HCT116 (cell line): ENCODE measurements around the gene KIRREL1. TPM values are rescaled to one million over a fixed set of nuclear protein-coding genes. Genes with fewer than 3 reads are reported as not detected.

Experiments
- ATAC-seq: fragments of 200-7000 bp; cut with Tn5 transposase; 2 replicates; pipeline ENCODE4 v1.9.1; 2020; ENCODE audit warnings: mild to moderate bottlenecking, moderate library complexity
- BruUV-seq: library from RNA; stranded (reverse); fragments of 400-500 nt; replicated peaks from 2 replicates; lab custom pipeline; 2021; lab: Mats Ljungman, UMichigan
- CTCF ChIA-PET: fragments of 300-600 bp; sonication (Branson Sonifier 250); formaldehyde crosslinking; loops from one replicate; lab custom pipeline; 2021; ENCODE audit warnings: antibody characterized with exemption; lab: Charles Lee
- POLR2A ChIA-PET: fragments of 300-600, 350-600 bp; sonication (Branson Sonifier 250); formaldehyde crosslinking; loops from one replicate; lab custom pipeline; 2021; ENCODE audit warnings: antibody characterized with exemption; lab: Charles Lee
- RAD21 ChIA-PET, 2 experiments: fragments of 300-600 bp; sonication (Branson Sonifier 250); formaldehyde crosslinking; loops; one replicate each; lab custom pipeline; 2023; ENCODE audit warnings: low total read pairs in 2 of 2; ENCODE audit not compliant: uncharacterized antibody in 2 of 2, unreplicated experiment in 2 of 2, low non-redundant PET in 1 of 2; lab: Charles Lee
- DNase-seq: peaks from one replicate; pipeline ENCODE4 v3.0.0-alpha.2; 2010; ENCODE audit warnings: low read depth, low spot score
- H2AFZ ChIP-seq: fragments of 200-600 bp; shearing (Covaris generic), sonication (generic); 2 replicates; pipeline ENCODE4 v1.6.1; 2017; ENCODE audit warnings: low read depth, mixed run types, mixed read lengths, antibody characterized with exemption, low read length; ENCODE audit not compliant: poor library complexity, severe bottlenecking
- H3K27ac ChIP-seq: 2 replicates; pipeline ENCODE4 v1.5.1; 2012; ENCODE audit warnings: low read depth, low read length
- H3K27me3 ChIP-seq: fragments of 200-600 bp; sonication (generic); 2 replicates; pipeline ENCODE4 v1.6.1; 2016; ENCODE audit warnings: mixed run types, low read length, mixed read lengths; ENCODE audit not compliant: insufficient read depth
- H3K36me3 ChIP-seq, 2 experiments: fragments of 200-500 bp in 1 of 2; fragments of 200-600 bp in 1 of 2; sonication (Bioruptor generic) in 1 of 2; sonication (generic) in 1 of 2; 2 replicates each; pipeline versions ENCODE4 v1.5.1 to v1.6.1; 2014 to 2016; ENCODE audit warnings: low read length in 2 of 2, inconsistent platforms in 1 of 2, mixed read lengths in 1 of 2, mixed run types in 1 of 2; ENCODE audit not compliant: insufficient read depth in 2 of 2, control insufficient read depth in 1 of 2
- H3K4me1 ChIP-seq, 2 experiments: fragments of 200-600 bp in 1 of 2; sonication (generic) in 1 of 2; 2 replicates each; pipeline versions ENCODE4 v1.5.1 to v1.6.1; 2012 to 2017; ENCODE audit warnings: low read length in 2 of 2, inconsistent platforms in 1 of 2, mild to moderate bottlenecking in 1 of 2, mixed read lengths in 1 of 2, mixed run types in 1 of 2, moderate library complexity in 1 of 2; ENCODE audit not compliant: insufficient read depth in 2 of 2, control insufficient read depth in 1 of 2
- H3K4me2 ChIP-seq: fragments of 200-600 bp; sonication (generic); 2 replicates; pipeline ENCODE4 v1.6.1; 2017; ENCODE audit warnings: mixed run types, low read length, mixed read lengths
- H3K4me3 ChIP-seq, 2 experiments: fragments of 200-600 bp in 1 of 2; sonication (generic) in 1 of 2; replicated peaks in 1 of 2; 2 replicates each; pipeline ENCODE4 v1.5.1; 2011 to 2016; ENCODE audit warnings: low read length in 2 of 2, control low read depth in 1 of 2, low read depth in 1 of 2, mild to moderate bottlenecking in 1 of 2, mixed read lengths in 1 of 2, mixed run types in 1 of 2
- H3K79me2 ChIP-seq: fragments of 200-600 bp; sonication (generic); 2 replicates; pipeline ENCODE4 v1.6.1; 2017; ENCODE audit warnings: mild to moderate bottlenecking, mixed run types, low read length, moderate library complexity, mixed read lengths; ENCODE audit not compliant: insufficient read depth
- H3K9ac ChIP-seq: fragments of 200-600 bp; sonication (generic); 2 replicates; pipeline ENCODE4 v1.6.1; 2016; ENCODE audit warnings: low read length, mixed read lengths
- H3K9me2 ChIP-seq: fragments of 200-600 bp; sonication (generic), shearing (Covaris generic); 2 replicates; pipeline ENCODE4 v1.6.1; 2017; ENCODE audit warnings: mixed run types, mild to moderate bottlenecking, moderate library complexity; ENCODE audit not compliant: insufficient read depth
- H3K9me3 ChIP-seq, 2 experiments: fragments of 200-500 bp in 1 of 2; fragments of 200-600 bp in 1 of 2; sonication (Bioruptor generic) in 1 of 2; sonication (generic) in 1 of 2; 2 replicates each; pipeline ENCODE4 v1.6.1; 2014 to 2017; ENCODE audit warnings: low read length in 2 of 2, mixed read lengths in 2 of 2, inconsistent platforms in 1 of 2, low read depth in 1 of 2, mild to moderate bottlenecking in 1 of 2, mixed run types in 1 of 2, moderate library complexity in 1 of 2; ENCODE audit not compliant: control insufficient read depth in 1 of 2, insufficient read depth in 1 of 2
- H4K20me1 ChIP-seq: fragments of 200-600 bp; sonication (generic), shearing (Covaris generic); 2 replicates; pipeline ENCODE4 v1.6.1; 2017; ENCODE audit warnings: mixed run types, mild to moderate bottlenecking, moderate library complexity; ENCODE audit not compliant: insufficient read depth
- CEBPB ChIP-seq: IDR thresholded peaks from 2 replicates; pipeline ENCODE4 v1.6.1; 2012; ENCODE audit warnings: low read depth
- EGR1 ChIP-seq: IDR thresholded peaks from 2 replicates; pipeline ENCODE4 v1.6.1; 2012; ENCODE audit warnings: low read depth
- ELF1 ChIP-seq: IDR thresholded peaks from 2 replicates; pipeline ENCODE4 v1.6.1; 2012; ENCODE audit warnings: low read depth, borderline replicate concordance
- EZH2 ChIP-seq: fragments of 200-600 bp; sonication (generic); IDR thresholded peaks from 2 replicates; pipeline ENCODE4 v1.6.1; 2017; ENCODE audit warnings: antibody characterized with exemption, mixed run types
- EZH2phosphoT487 ChIP-seq: fragments of 200-600 bp; IDR thresholded peaks from 2 replicates; pipeline ENCODE4 v1.6.1; 2018; ENCODE audit warnings: antibody characterized with exemption, borderline replicate concordance
- FOSL1 ChIP-seq: IDR thresholded peaks from 2 replicates; pipeline ENCODE4 v1.6.1; 2012; ENCODE audit warnings: low read depth
- RAD21 ChIP-seq: IDR thresholded peaks from 2 replicates; pipeline ENCODE4 v1.6.1; 2012; ENCODE audit warnings: low read depth, mild to moderate bottlenecking
- SIN3A ChIP-seq: IDR thresholded peaks from 2 replicates; pipeline ENCODE4 v1.6.1; 2012; ENCODE audit warnings: low read depth
- SP1 ChIP-seq: IDR thresholded peaks from 2 replicates; pipeline ENCODE4 v1.6.1; 2012; ENCODE audit warnings: low read depth
- SRF ChIP-seq: IDR thresholded peaks from 2 replicates; pipeline ENCODE4 v1.6.1; 2012; ENCODE audit warnings: low read depth
- TCF7L2 ChIP-seq: IDR thresholded peaks from 2 replicates; pipeline ENCODE4 v1.7.0; 2011; ENCODE audit warnings: borderline replicate concordance, inconsistent platforms; ENCODE audit not compliant: insufficient read depth, insufficient read length; ENCODE audit errors: extremely low read depth
- YY1 ChIP-seq: IDR thresholded peaks from 2 replicates; pipeline ENCODE4 v1.6.1; 2011; ENCODE audit warnings: low read length, low read depth, moderate library complexity, mild to moderate bottlenecking; ENCODE audit not compliant: insufficient replicate concordance; ENCODE audit errors: extremely low read depth
- ZNF274 ChIP-seq: fragments of 200-500 bp; sonication (Bioruptor generic); IDR thresholded peaks from 2 replicates; pipeline ENCODE4 v1.6.1; 2014; ENCODE audit warnings: mild to moderate bottlenecking, low read depth, low read length, inconsistent platforms
- intact Hi-C: fragments of 100-400 bp; cut with micrococcal nuclease; formaldehyde crosslinking; loops from 2 replicates; pipeline ENCODE4 v1.10.0; 2022
- total RNA-seq: library from RNA; stranded (reverse); gene quantifications from one replicate; pipeline ENCODE4 v1.2.1, GENCODE V29; 2021; ENCODE audit not compliant: unreplicated experiment
- TF ChIP-seq, protein P1 (sequence below): IDR thresholded peaks from 2 replicates; pipeline ENCODE4 v1.6.1; 2012
- TF ChIP-seq, protein P2 (sequence below): IDR thresholded peaks from 2 replicates; pipeline ENCODE4 v1.6.1; 2012
- TF ChIP-seq, protein P3 (sequence below): IDR thresholded peaks from 2 replicates; pipeline ENCODE4 v1.6.1; 2012; ENCODE audit warnings: low read depth
- TF ChIP-seq, protein P4 (sequence below): IDR thresholded peaks from 2 replicates; pipeline ENCODE4 v1.6.1; 2011; ENCODE audit warnings: mild to moderate bottlenecking, low read length, moderate library complexity; ENCODE audit not compliant: insufficient replicate concordance; ENCODE audit errors: extremely low read depth
- TF ChIP-seq, protein P5 (sequence below), 3 experiments: fragments of 200-600 bp in 1 of 3; sonication (generic) in 1 of 3; IDR thresholded peaks in 2 of 3; conservative IDR thresholded peaks in 1 of 3; 2 replicates each; pipeline ENCODE4 v1.5.1; 2012 to 2017; ENCODE audit warnings: low read depth in 2 of 3, low read length in 2 of 3, antibody characterized with exemption in 1 of 3, borderline replicate concordance in 1 of 3, control low read depth in 1 of 3, mild to moderate bottlenecking in 1 of 3, mixed read lengths in 1 of 3, mixed run types in 1 of 3, moderate library complexity in 1 of 3; ENCODE audit not compliant: insufficient read depth in 1 of 3

Gene KIRREL1
- total RNA-seq, 1 experiment from 2014 or later = 20.0 TPM

DNA sequence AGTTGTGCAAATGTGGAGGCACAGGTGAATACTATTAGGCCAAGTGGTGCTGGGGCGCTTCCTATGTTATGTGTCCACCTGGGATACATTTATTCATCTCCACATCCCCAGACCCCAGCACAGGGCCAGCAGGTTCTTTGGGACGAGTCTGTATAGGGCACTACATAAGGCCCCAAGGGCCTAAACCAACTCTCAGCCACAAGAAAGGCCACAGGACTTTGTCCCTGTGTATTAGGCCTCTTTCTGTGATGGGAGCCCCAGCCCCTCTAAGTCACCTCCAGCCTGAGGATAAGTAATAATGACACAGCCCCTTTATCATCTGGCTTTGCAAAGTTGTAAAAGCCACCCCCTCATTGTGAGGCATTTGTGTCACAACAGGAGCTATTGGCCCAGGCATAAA lies 108.0 kb downstream of the KIRREL1 start:
- Histone ChIP-seq H3K9me2 (no peaks in the 10 kb centered on the region), H3K27me3 (no peaks in the 10 kb centered on the region), H3K27ac (peak overlapping the region; percentile 40; the same call in 1 of the 2 replicates), H3K79me2 (no peaks in the 10 kb centered on the region), H3K9me3 (no peaks in the 10 kb centered on the region), H3K4me1 (peaks cover 13 to 31% of the 10 kb centered on the region in 2 experiments), H3K4me2 (peak overlapping the region; percentile 57), H3K36me3 (no peaks in the 10 kb centered on the region), H3K4me3 (peak overlapping the region in 1 of 2 experiments; percentile 12; a peak in 3 of 4 replicates), H4K20me1 (no peaks in the 10 kb centered on the region), H3K9ac (no peak overlapping the region), H2AFZ (no peak overlapping the region)
- DNase-seq (no peak), ATAC-seq (peak; percentile 40)
- no TSS peak for BruUV-seq
- ChIA-PET POLR2A (no interaction called here), RAD21 (no interaction called here), CTCF (interaction anchor here (1.1 to 1.5 kb wide), 4 partner anchors 9 to 24 kb away, joined by 4 to 5 read pairs (median 4); no protein-coding TSS in a partner anchor)
- intact Hi-C loops = no loop called here
- TF ChIP-seq, protein P1, sequence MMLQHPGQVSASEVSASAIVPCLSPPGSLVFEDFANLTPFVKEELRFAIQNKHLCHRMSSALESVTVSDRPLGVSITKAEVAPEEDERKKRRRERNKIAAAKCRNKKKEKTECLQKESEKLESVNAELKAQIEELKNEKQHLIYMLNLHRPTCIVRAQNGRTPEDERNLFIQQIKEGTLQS = no peak
- TF ChIP-seq, protein P2, sequence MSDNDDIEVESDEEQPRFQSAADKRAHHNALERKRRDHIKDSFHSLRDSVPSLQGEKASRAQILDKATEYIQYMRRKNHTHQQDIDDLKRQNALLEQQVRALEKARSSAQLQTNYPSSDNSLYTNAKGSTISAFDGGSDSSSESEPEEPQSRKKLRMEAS = no peak
- TF ChIP-seq TCF7L2 = no peak
- no peak for TF ChIP-seq YY1
- TF ChIP-seq CEBPB = no peak
- no peak for TF ChIP-seq FOSL1
- TF ChIP-seq ZNF274 = no peak
- TF ChIP-seq EGR1 = no peak
- TF ChIP-seq EZH2 = no peak
- TF ChIP-seq RAD21 = no peak
- TF ChIP-seq SIN3A = no peak
- TF ChIP-seq EZH2phosphoT487 = no peak
- no peak for TF ChIP-seq ELF1
- TF ChIP-seq, protein P3, sequence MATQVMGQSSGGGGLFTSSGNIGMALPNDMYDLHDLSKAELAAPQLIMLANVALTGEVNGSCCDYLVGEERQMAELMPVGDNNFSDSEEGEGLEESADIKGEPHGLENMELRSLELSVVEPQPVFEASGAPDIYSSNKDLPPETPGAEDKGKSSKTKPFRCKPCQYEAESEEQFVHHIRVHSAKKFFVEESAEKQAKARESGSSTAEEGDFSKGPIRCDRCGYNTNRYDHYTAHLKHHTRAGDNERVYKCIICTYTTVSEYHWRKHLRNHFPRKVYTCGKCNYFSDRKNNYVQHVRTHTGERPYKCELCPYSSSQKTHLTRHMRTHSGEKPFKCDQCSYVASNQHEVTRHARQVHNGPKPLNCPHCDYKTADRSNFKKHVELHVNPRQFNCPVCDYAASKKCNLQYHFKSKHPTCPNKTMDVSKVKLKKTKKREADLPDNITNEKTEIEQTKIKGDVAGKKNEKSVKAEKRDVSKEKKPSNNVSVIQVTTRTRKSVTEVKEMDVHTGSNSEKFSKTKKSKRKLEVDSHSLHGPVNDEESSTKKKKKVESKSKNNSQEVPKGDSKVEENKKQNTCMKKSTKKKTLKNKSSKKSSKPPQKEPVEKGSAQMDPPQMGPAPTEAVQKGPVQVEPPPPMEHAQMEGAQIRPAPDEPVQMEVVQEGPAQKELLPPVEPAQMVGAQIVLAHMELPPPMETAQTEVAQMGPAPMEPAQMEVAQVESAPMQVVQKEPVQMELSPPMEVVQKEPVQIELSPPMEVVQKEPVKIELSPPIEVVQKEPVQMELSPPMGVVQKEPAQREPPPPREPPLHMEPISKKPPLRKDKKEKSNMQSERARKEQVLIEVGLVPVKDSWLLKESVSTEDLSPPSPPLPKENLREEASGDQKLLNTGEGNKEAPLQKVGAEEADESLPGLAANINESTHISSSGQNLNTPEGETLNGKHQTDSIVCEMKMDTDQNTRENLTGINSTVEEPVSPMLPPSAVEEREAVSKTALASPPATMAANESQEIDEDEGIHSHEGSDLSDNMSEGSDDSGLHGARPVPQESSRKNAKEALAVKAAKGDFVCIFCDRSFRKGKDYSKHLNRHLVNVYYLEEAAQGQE = no peak
- no peak for TF ChIP-seq SRF
- TF ChIP-seq, protein P4, sequence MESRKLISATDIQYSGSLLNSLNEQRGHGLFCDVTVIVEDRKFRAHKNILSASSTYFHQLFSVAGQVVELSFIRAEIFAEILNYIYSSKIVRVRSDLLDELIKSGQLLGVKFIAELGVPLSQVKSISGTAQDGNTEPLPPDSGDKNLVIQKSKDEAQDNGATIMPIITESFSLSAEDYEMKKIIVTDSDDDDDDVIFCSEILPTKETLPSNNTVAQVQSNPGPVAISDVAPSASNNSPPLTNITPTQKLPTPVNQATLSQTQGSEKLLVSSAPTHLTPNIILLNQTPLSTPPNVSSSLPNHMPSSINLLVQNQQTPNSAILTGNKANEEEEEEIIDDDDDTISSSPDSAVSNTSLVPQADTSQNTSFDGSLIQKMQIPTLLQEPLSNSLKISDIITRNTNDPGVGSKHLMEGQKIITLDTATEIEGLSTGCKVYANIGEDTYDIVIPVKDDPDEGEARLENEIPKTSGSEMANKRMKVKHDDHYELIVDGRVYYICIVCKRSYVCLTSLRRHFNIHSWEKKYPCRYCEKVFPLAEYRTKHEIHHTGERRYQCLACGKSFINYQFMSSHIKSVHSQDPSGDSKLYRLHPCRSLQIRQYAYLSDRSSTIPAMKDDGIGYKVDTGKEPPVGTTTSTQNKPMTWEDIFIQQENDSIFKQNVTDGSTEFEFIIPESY = no peak
- TF ChIP-seq, protein P5, sequence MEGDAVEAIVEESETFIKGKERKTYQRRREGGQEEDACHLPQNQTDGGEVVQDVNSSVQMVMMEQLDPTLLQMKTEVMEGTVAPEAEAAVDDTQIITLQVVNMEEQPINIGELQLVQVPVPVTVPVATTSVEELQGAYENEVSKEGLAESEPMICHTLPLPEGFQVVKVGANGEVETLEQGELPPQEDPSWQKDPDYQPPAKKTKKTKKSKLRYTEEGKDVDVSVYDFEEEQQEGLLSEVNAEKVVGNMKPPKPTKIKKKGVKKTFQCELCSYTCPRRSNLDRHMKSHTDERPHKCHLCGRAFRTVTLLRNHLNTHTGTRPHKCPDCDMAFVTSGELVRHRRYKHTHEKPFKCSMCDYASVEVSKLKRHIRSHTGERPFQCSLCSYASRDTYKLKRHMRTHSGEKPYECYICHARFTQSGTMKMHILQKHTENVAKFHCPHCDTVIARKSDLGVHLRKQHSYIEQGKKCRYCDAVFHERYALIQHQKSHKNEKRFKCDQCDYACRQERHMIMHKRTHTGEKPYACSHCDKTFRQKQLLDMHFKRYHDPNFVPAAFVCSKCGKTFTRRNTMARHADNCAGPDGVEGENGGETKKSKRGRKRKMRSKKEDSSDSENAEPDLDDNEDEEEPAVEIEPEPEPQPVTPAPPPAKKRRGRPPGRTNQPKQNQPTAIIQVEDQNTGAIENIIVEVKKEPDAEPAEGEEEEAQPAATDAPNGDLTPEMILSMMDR (IDR thresholded peaks at IDR 0.05 in 2 of 3, conservative IDR thresholded peaks at IDR 0.05 in 1 of 3; ENCODE audit: borderline replicate concordance in 1 of 3, insufficient read depth in 1 of 3, low read depth in 2 of 3, low read length in 2 of 3) = no peak
- no peak for TF ChIP-seq SP1
